C4-2B (cell line): ENCODE results near the gene PNPLA2.

Source experiments
- H3K27ac ChIP-seq: fragments of 450-650 bp; 2 replicates; pipeline ENCODE4 v1.5.1; 2017
- CTCF ChIP-seq: fragments of 450-650 bp; conservative IDR thresholded peaks from 2 replicates; pipeline ENCODE4 v1.5.1; 2017; ENCODE audit warnings: mild to moderate bottlenecking
- ZFX ChIP-seq: fragments of 450-650 bp; IDR thresholded peaks from 2 replicates; pipeline ENCODE4 v1.6.1; 2017

PNPLA2 gene

GRCh38 chr11:829176-829846 lies 10.6 kb downstream of the PNPLA2 start:
- peak overlapping the region; percentile 98 for H3K27ac ChIP-seq
- TF ChIP-seq ZFX (no peak), CTCF (no peak)

DNA sequence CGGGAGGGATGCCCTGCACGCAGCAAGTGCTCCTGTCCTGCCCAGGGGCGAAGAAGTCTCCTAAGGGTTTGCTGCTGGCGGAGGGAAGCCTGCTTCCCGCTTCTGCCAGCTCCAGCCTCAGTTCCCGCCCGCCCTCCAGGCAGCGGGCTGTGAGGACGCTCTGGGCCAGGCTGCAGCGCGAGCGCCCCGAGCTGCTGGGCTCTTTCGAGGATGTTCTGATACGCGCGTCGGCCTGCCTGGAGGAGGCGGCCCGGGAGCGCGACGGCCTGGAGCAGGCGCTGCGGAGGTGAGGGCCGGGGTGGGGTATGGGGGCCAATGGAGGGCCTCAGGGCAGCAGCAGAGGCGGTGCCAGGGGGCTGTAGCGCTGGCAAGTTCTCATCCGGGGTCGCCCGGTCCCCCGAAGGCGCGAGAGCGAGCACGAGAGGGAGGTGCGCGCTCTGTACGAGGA lies 11.2 kb downstream of the PNPLA2 start:
- TF ChIP-seq ZFX, result no peak
- TF ChIP-seq CTCF, result no peak
- H3K27ac ChIP-seq, result no peak overlapping the region; the same call in 1 of the 2 replicates

DNA sequence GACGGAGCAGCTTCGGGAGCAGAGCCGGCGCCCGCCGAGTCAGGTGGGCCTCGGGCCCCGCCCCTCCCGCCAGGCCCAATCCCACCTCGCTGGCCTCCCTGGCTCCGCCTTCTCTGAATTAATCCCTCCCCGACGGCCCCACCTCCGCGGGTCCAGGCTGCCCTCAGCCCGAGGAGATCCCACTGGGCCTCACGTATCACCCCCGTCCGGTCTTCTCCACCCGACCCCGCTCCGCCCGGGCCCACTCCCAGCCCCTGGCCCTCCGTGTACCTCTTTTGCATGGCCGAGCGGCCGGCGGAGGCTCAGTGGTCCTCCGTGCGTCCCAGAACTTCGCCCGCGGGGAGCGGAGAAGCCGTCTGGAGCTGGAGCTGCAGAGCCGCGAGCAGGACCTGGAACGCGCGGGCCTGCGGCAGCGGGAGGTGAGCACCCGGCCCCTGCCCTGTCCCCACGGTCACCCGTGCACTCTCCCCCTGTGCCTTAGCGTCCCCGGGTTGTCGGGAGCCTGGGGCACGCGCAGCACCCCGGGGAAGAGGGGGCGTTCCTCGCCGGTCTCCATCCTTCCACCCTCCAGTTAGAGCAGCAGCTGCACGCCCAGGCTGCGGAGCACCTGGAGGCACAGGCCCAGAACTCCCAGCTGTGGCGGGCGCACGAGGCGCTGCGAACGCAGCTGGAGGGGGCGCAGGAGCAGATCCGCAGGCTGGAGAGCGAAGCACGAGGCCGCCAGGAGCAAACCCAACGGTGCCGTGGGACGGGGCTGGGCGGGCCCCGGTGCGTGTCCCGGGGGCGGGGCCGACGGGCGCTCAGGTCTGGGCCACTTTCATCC lies 11.8 kb downstream of the PNPLA2 start:
- TF ChIP-seq CTCF, result no peak
- TF ChIP-seq ZFX, result no peak
- H3K27ac ChIP-seq, result no peak overlapping the region

GRCh38 chr11:831118-831864 lies 12.6 kb downstream of the PNPLA2 start:
- no peak for TF ChIP-seq ZFX
- TF ChIP-seq CTCF, result no peak
- H3K27ac ChIP-seq, result peak overlapping the region; percentile 97

- TF ChIP-seq CTCF, result no peak
- TF ChIP-seq ZFX, result no peak
- H3K27ac ChIP-seq, result peak overlapping the region; percentile 97
Measured at GRCh38 chr11:831961-832528, 13.3 kb downstream of the PNPLA2 start.

GRCh38 chr11:832529-833113 lies 13.9 kb downstream of the PNPLA2 start, which contains the start of gene CD151:
TSS of gene CD151 (plus strand) at chr11:832952. CDS start at chr11:836070, 3,118 bp downstream.
- no peak for TF ChIP-seq CTCF
- peak; percentile 41; the same call in 1 of the 2 replicates for TF ChIP-seq ZFX

More at GRCh38 chr11:832529-833113, 13.9 kb downstream of the PNPLA2 start, which contains the start of gene CD151:
- peak within 1 kb of the TSS; percentile 97 for H3K27ac ChIP-seq
